Prostate gland (tissue), 2 donors: ENCODE measurements around the gene KPNA4. TPM values are rescaled to one million over a fixed set of nuclear protein-coding genes. Genes with fewer than 3 reads are reported as not detected.

ENCODE experiments used
- DNase-seq: peaks from one replicate; pipeline ENCODE4 v3.0.0-alpha.2; 2019; ENCODE audit warnings: low spot score
- H3K27ac ChIP-seq, 2 donors: fragments of 200-600 bp; sonication (generic); 2 replicates each; pipeline ENCODE4 v1.5.1; 2017 to 2019
- H3K27me3 ChIP-seq: fragments of 200-600 bp; sonication (generic); replicated peaks from 2 replicates; pipeline ENCODE4 v1.5.1; 2019; ENCODE audit not compliant: insufficient read depth
- H3K36me3 ChIP-seq, 2 donors: fragments of 200-600 bp; sonication (generic); 1 replicate in 1 of 2; 2 replicates in 1 of 2; pipeline versions ENCODE4 v1.5.1 to v1.8.1; 2017 to 2019
- H3K4me1 ChIP-seq: fragments of 200-600 bp; sonication (generic); replicated peaks from 2 replicates; pipeline ENCODE4 v1.5.1; 2019
- H3K4me3 ChIP-seq, 2 donors: fragments of 200-600 bp; sonication (generic); 2 replicates each; pipeline ENCODE4 v1.5.1; 2017 to 2019
- H3K9me3 ChIP-seq: fragments of 200-600 bp; sonication (generic); 2 replicates; pipeline ENCODE4 v1.5.1; 2017
- POLR2A ChIP-seq: fragments of 450-650 bp; IDR thresholded peaks from one replicate; pipeline ENCODE4 v1.6.1; 2016; ENCODE audit warnings: antibody characterized with exemption, mild to moderate bottlenecking
- POLR2AphosphoS5 ChIP-seq: sonication (generic); formaldehyde crosslinking; IDR thresholded peaks from one replicate; pipeline ENCODE4 v1.6.1; 2017; ENCODE audit warnings: antibody characterized with exemption
- WGBS: methylation state at CpG from one replicate; pipeline ENCODE4 v1.1.5; 2018; 5-methylcytosine and 5-hydroxymethylcytosine counted together
- intact Hi-C: fragments of 100-400 bp; cut with DNase I; formaldehyde crosslinking; loops from one replicate; pipeline ENCODE4 v1.14.2; 2022
- total RNA-seq, 2 donors: library from RNA; depleted of rRNA; stranded (reverse); fragments of >200 nt; gene quantifications; one replicate each; pipeline ENCODE4 v1.1.0, GENCODE V29; 2016
- TF ChIP-seq, protein P1 (sequence below), 4 experiments: fragments of 200-600 bp in 2 of 4; fragments of 450-650 bp in 2 of 4; sonication (generic) in 2 of 4; IDR thresholded peaks; 1 replicate in 3 of 4; 2 replicates in 1 of 4; pipeline ENCODE4 v1.5.1; 2016 to 2019; ENCODE audit warnings: antibody characterized with exemption in 4 of 4, mild to moderate bottlenecking in 2 of 4, moderate library complexity in 2 of 4

The KPNA4 gene
- total RNA-seq, 2 donors from 2014 or later: 19.5 to 29.2 TPM

DNA sequence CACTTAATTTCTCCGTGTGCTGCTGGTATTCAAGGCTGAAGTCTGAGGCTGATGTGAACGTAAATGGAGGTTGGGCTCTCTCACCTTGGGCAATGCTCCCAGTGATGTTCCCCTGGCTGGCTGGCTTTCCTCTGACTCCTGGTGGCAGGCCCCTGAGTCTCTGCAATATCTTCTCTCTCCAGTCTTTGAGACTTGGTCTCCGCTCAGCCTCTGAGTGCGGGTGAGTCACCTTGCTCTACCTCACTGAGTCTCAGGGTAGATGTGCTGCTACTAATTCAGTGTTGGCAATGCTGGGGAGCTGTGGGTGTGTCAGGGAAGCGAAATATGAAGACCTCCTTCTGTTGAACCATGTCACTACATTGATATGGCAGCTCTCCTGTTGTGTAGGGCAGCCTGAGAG lies 84.4 kb downstream of the KPNA4 start:
- TF ChIP-seq POLR2A (no peak), POLR2AphosphoS5 (no peak)
- TF ChIP-seq, protein P1, sequence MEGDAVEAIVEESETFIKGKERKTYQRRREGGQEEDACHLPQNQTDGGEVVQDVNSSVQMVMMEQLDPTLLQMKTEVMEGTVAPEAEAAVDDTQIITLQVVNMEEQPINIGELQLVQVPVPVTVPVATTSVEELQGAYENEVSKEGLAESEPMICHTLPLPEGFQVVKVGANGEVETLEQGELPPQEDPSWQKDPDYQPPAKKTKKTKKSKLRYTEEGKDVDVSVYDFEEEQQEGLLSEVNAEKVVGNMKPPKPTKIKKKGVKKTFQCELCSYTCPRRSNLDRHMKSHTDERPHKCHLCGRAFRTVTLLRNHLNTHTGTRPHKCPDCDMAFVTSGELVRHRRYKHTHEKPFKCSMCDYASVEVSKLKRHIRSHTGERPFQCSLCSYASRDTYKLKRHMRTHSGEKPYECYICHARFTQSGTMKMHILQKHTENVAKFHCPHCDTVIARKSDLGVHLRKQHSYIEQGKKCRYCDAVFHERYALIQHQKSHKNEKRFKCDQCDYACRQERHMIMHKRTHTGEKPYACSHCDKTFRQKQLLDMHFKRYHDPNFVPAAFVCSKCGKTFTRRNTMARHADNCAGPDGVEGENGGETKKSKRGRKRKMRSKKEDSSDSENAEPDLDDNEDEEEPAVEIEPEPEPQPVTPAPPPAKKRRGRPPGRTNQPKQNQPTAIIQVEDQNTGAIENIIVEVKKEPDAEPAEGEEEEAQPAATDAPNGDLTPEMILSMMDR (IDR thresholded peaks at IDR 0.05): no peak
- Histone ChIP-seq H3K27me3 (no peaks in the 10 kb centered on the region), H3K4me3 (no peak overlapping the region), H3K9me3 (no peaks in the 10 kb centered on the region), H3K27ac (no peak overlapping the region), H3K36me3 (no peaks in the 10 kb centered on the region), H3K4me1 (no peaks in the 10 kb centered on the region)
- WGBS: 94% methylated on average over 5 of the region's 5 CpGs
- intact Hi-C loops: no loop called here
- no peak for DNase-seq

DNA sequence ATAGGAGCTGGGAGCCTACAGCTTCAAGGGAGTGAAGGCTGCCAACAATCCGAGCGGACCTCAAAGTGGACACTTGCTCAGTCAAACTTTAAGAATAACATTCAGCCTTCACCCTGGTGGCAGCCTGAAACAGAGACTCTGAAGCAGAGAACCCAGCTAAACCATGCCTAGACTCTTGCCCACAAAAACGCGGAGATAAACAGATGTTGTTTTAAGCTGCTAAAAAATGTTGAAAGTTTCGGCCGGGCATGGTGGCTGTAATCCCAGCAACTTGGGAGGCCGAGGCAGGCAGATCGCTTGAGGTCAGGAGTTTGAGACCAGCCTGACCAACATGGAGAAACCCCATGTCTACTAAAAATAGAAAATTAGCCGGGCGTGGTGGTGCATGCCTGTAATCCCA lies 86.0 kb downstream of the KPNA4 start:
- H3K4me3 ChIP-seq: no peak overlapping the region
- TF ChIP-seq POLR2A: no peak
- TF ChIP-seq, protein P1 (IDR thresholded peaks at IDR 0.05): no peak
- no peak for TF ChIP-seq POLR2AphosphoS5
- no peaks in the 10 kb centered on the region for H3K9me3 ChIP-seq
- no peak for DNase-seq
- no peaks in the 10 kb centered on the region for H3K27me3 ChIP-seq
- H3K4me1 ChIP-seq: no peaks in the 10 kb centered on the region
- no peaks in the 10 kb centered on the region for H3K36me3 ChIP-seq
- 93% methylated on average over 10 of the region's 10 CpGs for WGBS
- intact Hi-C loops: no loop called here
- H3K27ac ChIP-seq: no peak overlapping the region

DNA sequence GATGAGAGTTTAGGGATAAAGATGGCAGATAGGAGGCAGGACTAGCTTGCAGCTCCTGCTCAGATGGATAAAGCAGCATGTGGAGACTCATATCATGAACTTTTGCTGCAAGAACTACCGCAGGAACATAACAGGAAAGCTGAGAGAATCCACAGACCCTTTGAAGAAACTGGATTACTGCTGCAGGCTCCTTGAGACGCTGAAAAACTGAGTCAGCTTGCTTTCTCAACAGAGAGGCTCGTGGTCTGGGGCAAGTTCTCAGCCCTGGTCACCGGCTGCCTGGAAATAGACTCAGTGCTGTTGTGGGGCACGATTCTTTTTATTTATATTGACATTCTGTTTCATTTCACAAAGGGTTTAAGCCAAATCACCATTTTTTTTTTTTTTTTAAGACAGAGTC lies 87.0 kb downstream of the KPNA4 start:
- 92% methylated on average over 5 of the region's 5 CpGs for WGBS
- no peak overlapping the region for H3K4me3 ChIP-seq
- DNase-seq: no peak
- intact Hi-C loops: no loop called here
- no peaks in the 10 kb centered on the region for H3K4me1 ChIP-seq
- no peak for TF ChIP-seq POLR2AphosphoS5
- TF ChIP-seq, protein P1 (IDR thresholded peaks at IDR 0.05): no peak
- no peak for TF ChIP-seq POLR2A
- H3K9me3 ChIP-seq: no peaks in the 10 kb centered on the region
- H3K36me3 ChIP-seq: no peaks in the 10 kb centered on the region
- H3K27me3 ChIP-seq: no peaks in the 10 kb centered on the region
- no peak overlapping the region for H3K27ac ChIP-seq

DNA sequence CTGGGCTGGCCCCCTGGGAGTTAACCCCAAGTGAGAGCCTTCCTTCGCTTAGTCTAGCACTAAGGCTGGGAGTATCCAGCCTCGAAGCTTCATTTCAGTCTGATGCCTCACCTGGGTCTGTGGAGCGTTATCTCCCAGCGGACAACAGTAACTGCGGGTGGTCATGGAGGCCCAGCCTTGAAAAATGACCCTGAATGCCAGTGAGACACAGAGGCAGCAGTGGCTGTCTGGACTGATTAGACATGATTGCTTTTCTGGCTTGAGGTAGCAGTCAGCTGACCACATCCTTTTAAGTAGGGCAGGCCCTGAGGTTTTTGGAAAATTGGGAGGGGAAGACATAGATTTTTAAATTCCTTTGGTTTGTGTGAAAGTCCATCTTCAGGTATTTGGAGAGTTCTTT lies 87.6 kb downstream of the KPNA4 start:
- 84% methylated on average over 5 of the region's 5 CpGs for WGBS
- TF ChIP-seq POLR2AphosphoS5: no peak
- no peaks in the 10 kb centered on the region for H3K27me3 ChIP-seq
- H3K4me3 ChIP-seq: no peak overlapping the region
- H3K36me3 ChIP-seq: no peaks in the 10 kb centered on the region
- H3K4me1 ChIP-seq: no peaks in the 10 kb centered on the region
- H3K9me3 ChIP-seq: no peaks in the 10 kb centered on the region
- intact Hi-C loops: no loop called here
- H3K27ac ChIP-seq: no peak overlapping the region
- DNase-seq: no peak

DNA sequence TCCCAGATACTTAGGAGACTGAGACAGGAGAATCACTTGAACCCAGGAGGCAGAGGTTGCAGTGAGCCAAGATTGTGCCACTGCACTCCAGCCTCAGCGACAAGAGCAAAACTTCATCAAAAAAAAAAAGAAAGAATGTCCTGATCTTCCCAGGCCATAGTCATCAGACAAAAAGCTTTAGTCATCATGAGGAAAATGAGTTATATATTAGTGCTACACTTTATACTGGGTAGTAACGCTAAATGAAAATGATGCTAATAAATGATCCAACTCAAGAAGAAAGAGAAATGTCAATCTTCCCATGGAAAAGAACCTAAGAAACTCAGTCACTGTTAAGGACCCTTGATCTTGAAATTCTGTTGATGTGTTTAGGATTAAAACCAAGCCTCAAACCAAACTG lies 89.5 kb downstream of the KPNA4 start:
- Histone ChIP-seq H3K9me3 (no peaks in the 10 kb centered on the region), H3K36me3 (no peaks in the 10 kb centered on the region), H3K27me3 (no peaks in the 10 kb centered on the region), H3K4me1 (no peaks in the 10 kb centered on the region), H3K27ac (no peak overlapping the region), H3K4me3 (no peak overlapping the region)
- intact Hi-C loops: no loop called here
- 95% methylated on average over 2 of the region's 2 CpGs for WGBS
- no peak for TF ChIP-seq POLR2A
- TF ChIP-seq, protein P1 (IDR thresholded peaks at IDR 0.05): no peak
- TF ChIP-seq POLR2AphosphoS5: no peak
- no peak for DNase-seq
